ENCODE results near the gene YLPM1.
A peak's percentile ranks its signal among the peaks of the same experiment; 100 is the strongest.

YLPM1 gene

DNA sequence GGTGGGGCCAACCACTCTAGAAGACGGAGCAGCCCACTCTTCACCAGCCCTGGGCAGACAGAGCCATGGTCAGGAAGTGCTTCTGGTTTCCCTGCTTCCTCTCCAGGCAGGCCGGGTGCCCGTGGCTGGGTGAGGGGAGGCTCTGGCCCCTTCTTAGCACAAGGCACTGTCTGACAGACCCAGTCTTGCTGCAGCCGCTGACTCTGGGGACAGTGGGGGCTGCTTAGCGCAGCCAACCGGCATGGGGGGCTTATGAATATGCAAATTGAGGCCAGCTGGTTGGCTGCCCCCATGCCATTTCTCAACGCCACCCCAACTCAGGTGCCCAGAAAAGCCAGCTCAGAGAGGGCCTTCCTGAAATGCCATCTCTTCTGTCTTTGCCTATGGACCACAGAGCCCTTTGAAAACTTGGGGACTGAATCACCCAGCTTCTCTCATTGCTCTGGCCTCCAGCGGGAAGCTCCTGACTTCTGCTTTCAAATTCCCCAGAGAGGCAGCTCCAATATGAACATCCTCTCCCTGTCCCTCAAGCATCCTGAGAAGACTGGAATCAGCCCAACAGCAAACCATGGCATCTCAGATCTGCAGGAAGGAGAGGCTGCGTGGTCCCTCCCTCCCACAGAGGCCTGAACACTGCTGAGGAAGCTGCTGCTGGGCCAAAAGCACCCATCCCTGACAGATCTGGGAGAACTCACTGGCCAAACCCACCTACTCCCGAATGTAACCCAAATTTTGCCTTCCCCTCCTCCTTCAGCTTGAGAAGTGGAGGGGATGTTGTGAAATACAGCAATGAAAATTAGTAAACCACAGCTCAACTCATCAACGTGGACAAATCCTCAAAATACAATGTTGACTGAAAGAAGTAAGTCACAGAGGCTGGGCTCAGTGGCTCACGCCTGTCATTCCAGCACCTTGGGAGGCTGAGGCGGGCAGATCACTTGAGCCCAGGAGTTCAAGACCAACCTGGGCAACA is 113.1 kb downstream of the YLPM1 start, which contains the start of gene PROX2:
PROX2 (minus strand) TSS at position 205 of the 973 bp plus-strand sequence. CDS start 12,311 bp downstream, outside the sequence.
- DNase-seq (ENCODE audit: low read depth in 2 of 2): no peak

GRCh38 chr14:74879427-74880182 is 116.5 kb downstream of the YLPM1 start:
- DNase-seq (ENCODE audit: low read depth in 2 of 2): no peak

- peak; percentile 75 to 83 for DNase-seq (ENCODE audit: low read depth in 2 of 2)
These were observed 118.5 kb downstream of the YLPM1 start, which contains the start of gene DLST for GRCh38 chr14:74881431-74882102. TSS of gene DLST (plus strand) at chr14:74881916. CDS start at chr14:74881954, 38 bp downstream.

DNA sequence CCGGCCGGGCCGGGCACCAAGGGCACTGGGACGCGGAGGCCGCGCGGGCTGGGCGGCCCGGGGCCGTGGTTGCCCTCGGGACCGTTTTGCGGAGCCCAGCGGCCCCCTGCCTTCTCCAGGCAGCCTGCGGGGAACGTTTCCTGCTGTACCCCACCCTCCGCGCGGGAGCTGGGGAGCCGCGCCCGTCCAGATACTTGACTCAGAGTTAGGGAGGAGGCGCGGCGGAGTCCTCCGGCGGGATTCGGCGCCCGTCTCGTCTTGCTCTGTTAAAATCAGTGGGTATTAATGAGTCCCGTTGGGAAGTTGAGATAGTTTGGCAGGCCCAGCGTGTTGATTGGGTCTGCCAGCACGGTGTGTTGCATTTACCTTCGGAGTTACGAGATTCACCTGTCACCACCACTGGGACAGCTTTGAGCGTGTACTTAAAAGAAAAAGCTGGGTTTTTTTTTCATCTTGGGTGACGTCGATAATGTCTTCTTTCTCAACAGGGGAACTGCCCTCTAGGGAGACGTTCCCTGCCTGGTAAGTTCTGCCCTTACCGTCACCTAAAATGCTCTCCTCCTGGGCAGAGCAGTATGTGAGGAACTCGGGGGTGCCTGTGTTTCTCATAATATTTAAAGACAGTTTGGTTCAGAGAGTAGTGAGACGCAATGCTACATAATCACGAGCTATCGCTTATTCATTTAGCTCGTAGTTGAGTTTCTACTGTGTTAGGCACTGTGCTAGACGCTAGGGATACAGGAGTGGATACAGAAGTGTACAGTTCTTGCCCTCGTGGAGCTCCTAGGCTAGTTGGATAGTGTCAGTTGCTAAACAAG is 119.2 kb downstream of the YLPM1 start:
- peak; percentile 18 to 42 for DNase-seq (ENCODE audit: low read depth in 2 of 2)
